ENCODE results near the gene SCRN2.

Gene SCRN2

GRCh38 chr17:47802341-47803022, 38.6 kb downstream of the SCRN2 start:
- peak; percentile 31 for DNase-seq

- DNase-seq, result no peak
Measured at GRCh38 chr17:47801906-47802305, 39.2 kb downstream of the SCRN2 start.

DNA sequence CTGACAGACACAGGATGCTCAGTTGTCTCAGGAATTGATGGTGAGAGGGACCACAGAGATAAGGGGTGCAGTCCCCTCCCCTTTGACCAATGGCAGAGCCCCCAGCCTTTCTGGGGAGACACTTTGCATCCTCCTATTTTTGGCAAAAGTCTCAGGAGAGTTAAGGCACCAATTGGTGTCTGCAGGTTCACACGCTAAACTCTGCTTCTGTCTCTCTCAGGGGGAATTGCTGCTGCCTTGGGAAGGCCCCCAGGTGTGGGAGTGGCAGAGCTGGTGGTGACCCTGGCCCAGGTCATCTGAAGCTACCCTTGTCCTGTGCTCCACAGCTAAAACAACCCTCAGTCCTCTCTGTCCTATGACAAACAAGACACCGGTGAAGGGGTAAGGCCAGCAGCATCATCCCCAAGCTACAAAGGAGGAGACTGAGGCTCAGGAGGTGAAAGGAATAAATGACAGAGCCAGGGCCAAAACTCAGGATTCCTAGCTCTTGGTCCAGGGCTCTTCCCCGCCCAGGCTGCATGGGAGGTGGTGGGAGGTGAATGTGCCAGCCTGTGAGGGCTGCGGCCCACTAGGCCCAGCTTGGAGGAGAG, 39.8 kb downstream of the SCRN2 start:
- DNase-seq, result no peak

DNA sequence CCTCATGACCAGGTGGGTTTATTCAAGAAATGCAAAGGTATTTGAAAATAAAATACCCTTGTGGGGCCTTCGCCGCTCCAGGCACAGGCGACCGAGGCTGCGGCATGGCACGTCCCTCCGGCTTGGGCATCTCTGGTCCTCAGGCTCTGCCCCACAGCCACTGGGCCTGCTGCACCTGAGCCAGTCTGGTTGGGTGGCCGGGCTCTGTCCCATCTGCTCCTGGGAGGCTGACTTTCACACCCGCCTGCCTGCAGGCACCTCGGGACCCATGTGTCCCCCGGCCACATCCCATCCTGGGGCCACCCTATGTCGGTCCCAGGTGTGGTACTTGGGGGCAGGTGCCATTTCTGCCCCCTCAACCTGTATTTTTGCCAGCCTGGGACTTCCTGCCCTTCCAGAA, 40.4 kb downstream of the SCRN2 start:
- no peak for DNase-seq

- no peak for DNase-seq
Measured at GRCh38 chr17:47797797-47798196, 43.3 kb downstream of the SCRN2 start.

GRCh38 chr17:47792979-47793378, 48.1 kb downstream of the SCRN2 start:
- no peak for DNase-seq

GRCh38 chr17:47792457-47792856, 48.6 kb downstream of the SCRN2 start:
- DNase-seq, result no peak

GRCh38 chr17:47791025-47791424, 50.0 kb downstream of the SCRN2 start:
- no peak for DNase-seq

DNA sequence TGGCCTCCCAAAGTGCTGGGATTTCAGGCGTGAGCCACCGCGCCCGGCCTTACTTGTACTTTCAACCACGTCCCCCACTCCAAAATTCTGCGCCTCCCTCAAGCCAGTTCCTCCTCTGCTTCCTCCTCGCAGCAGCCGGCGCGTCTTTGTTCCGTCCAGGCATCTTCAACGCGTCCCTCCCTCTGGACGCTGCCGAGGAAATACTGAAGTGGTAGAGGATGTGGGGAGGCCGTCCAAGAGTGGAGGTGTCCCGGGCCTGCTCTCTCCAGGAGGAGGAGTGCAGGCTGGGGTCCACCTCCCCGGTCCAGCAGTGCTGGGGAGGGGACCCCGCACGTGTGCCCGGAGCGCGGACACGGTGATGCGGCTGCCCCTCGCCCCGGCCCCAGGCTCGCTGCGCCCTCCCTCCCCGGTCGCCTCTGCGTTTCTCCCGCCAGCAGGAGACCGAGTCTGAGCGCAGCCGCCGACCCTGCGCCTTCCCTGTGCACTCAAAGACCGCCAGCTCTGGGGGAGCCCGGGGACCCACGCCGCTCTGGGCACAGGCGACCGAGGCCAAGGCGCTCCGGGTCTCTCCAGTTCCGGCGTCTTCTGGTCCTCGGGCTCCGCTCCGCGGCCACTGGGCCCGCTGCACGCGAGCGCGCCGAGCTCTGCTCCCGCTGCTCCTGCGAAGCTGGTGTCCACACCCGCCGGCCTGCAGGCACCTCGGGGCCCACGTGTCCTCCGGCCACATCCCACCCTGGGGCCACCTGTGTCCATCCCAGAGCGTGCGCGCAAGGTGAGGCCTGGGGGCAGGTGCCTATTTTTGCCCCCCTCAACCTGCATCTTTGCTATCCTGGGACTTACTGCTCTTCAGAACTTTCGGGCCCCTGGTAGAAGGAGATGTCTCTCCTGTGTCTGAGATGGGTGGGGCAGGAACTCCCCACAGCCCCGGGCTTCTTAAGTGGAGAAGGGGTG, 51.2 kb downstream of the SCRN2 start:
- no peak for DNase-seq
